Astrocyte of the cerebellum (primary cell): ENCODE measurements around the gene PDE8B.

Experiments used
- DNase-seq: peaks from one replicate; pipeline ENCODE4 v3.0.0-alpha.2; 2011; ENCODE audit warnings: low read depth
- H3K4me3 ChIP-seq: 2 replicates; pipeline ENCODE4 v1.5.1; 2011; ENCODE audit warnings: mild to moderate bottlenecking, low read depth, low read length, moderate library complexity
- in situ Hi-C: cut with HindIII; loops from 2 replicates; pipeline ENCODE4 v1.10.0; 2017; ENCODE audit warnings: low sequenced_read_pairs
- TF ChIP-seq, protein P1 (sequence below): IDR thresholded peaks from 2 replicates; pipeline ENCODE4 v1.5.1; 2012; ENCODE audit warnings: low read length, low read depth, moderate library complexity, mild to moderate bottlenecking; ENCODE audit errors: missing control alignments

Gene PDE8B

DNA sequence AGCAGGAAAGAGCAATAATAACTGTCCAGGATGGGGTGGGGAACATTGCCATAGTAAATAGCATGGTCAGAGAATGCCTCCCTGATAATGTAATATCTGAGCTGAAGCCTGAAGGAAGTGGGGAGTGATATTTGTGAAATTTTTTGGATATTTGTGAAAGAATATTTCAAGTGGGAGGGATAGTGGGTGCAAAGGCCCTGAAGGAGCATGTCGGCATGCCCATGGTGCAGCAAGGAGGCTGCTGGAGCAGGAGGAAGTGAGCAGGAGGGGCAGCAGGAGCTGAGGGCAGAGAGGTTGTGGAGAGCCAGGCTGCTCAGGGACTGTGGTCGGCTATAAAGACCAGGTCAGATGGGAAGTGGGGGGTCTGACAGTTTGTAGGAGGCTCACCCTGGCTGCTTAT, 21.1 kb upstream of the PDE8B start:
- TF ChIP-seq, protein P1, sequence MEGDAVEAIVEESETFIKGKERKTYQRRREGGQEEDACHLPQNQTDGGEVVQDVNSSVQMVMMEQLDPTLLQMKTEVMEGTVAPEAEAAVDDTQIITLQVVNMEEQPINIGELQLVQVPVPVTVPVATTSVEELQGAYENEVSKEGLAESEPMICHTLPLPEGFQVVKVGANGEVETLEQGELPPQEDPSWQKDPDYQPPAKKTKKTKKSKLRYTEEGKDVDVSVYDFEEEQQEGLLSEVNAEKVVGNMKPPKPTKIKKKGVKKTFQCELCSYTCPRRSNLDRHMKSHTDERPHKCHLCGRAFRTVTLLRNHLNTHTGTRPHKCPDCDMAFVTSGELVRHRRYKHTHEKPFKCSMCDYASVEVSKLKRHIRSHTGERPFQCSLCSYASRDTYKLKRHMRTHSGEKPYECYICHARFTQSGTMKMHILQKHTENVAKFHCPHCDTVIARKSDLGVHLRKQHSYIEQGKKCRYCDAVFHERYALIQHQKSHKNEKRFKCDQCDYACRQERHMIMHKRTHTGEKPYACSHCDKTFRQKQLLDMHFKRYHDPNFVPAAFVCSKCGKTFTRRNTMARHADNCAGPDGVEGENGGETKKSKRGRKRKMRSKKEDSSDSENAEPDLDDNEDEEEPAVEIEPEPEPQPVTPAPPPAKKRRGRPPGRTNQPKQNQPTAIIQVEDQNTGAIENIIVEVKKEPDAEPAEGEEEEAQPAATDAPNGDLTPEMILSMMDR: no peak
- no peak for DNase-seq
- in situ Hi-C loops: no loop called here
- no peak overlapping the region for H3K4me3 ChIP-seq

DNA sequence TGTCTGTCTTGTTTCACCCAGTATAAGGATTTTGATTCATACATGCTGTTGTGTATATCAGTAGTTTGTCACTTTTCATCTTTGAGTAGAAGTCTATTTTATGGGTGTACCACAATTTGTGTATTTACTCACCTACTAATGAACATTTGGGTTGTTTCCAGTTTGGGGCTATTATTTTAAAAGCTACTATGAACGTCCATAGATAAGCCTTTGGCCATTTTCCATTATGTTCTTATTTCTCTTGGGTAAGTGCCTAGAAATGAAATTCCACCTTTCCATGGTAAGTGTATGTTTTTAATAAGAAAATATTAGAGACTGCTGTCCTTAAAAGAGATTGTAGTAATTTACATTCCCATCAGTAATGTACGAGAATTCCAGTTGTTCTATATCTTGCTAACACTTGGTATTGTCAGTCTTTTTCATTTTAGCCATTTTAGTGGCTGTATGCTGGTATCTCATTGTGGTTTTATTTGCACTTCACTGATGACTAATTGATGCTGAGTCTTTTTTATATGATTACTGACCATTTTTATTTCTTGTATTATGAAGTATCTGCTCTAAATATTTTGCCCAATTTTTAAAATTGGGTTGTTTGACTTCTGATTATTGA, 17.9 kb upstream of the PDE8B start:
- TF ChIP-seq, protein P1: no peak
- no peak for DNase-seq
- in situ Hi-C loops: loop anchor here (5.0 kb wide), 1 partner anchor 95 kb away; no protein-coding TSS in a partner anchor
- no peak overlapping the region for H3K4me3 ChIP-seq

DNA sequence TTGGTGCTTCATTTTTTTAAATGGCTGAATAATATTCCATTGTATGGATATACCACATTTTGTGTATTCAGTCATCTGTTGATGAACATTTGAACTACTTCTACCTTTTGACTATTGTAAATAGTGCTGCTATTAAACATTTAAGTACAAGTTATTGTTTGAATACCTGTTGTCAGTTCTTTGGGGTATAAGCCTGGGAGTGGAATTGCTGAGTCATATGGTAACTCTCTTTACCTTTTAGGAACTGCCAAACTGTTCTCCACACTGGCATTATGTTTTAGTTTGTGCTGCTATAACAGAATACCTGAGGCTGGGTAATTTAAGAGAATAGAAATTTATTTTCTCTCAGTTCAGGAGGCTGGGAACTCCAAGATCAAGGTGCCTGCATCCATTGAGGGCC, 15.7 kb upstream of the PDE8B start:
- in situ Hi-C loops: loop anchor here (5.0 kb wide), 1 partner anchor 97 kb away; no protein-coding TSS in a partner anchor
- TF ChIP-seq, protein P1: no peak
- H3K4me3 ChIP-seq: no peak overlapping the region
- no peak for DNase-seq

DNA sequence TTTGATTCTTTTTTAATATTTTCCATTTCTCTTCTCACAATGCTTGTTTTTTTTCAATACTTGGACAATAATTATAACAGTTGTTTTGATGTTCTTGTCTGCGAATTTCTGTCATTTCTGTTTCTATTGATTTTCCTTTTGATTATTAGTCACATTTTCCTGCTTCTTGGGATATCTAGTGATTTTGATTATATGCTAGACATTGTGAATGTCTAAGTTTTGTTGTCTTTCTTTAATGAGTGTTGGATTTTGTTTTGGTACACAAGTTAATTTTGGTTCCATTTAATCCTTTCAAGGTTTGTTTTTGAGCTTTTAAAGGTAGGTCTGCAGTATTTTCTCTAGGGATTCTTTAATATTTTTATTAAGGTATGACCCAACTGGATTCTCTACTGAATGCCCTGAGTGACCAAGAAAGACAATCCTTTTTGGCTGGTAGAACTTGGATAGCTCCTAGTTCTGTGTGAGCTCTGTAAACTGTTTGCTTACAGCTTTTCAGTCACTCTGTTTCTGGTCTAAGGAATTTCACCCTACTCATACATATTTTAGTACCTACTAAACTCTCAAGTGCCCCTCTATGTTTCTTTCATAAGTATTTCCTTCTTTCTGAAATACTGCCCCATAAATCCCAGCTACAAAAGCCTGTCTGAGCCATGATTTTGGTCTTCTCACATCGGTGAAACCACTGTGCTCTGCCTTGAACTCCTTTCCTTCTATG, 12.5 kb upstream of the PDE8B start:
- TF ChIP-seq, protein P1: no peak
- no peak for DNase-seq
- in situ Hi-C loops: no loop called here
- H3K4me3 ChIP-seq: no peak overlapping the region

DNA sequence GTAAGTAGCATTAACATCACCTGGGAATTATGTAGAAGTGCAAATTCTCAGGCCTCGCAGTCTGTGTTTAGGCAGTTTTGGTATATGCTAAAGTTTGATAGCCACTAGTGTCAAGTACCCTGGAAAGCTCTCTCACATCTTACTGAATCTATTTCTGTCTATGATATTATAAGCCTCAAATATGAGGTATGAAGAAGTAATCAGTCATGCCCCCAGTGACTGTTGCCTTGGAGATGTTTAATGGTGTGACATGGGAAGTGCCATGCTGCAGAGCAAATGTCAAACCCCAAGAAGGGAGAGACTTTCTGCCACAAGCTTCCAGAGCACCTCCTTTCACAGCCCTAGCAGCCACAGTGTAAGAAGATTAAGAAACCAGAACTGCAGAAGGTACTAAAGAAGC, 9.8 kb upstream of the PDE8B start:
- no peak overlapping the region for H3K4me3 ChIP-seq
- TF ChIP-seq, protein P1: no peak
- DNase-seq: no peak
- in situ Hi-C loops: no loop called here

DNA sequence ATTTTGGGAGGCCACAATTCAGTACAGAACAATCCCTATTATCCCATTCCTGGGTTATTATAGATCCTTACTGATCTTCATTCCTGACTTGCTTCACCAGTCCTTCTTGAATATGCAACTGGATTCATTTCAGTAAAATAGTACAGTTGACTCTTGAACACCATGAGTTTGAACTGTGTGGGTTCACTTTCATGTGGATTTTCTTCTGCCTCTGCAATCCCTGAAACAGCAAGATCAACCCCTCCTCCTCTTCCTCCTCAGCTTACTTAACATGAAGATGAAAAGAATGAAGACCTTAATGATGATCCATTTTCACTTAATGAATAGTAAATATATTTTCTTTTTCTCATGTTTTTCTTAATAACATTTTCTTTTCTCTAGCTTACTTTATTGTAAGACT, 8.3 kb upstream of the PDE8B start:
- H3K4me3 ChIP-seq: no peak overlapping the region
- no peak for DNase-seq
- TF ChIP-seq, protein P1: no peak
- in situ Hi-C loops: no loop called here
